Neural progenitor cell (in vitro differentiated cells): Measurements from ENCODE around the gene NFXL1.

ENCODE experiments used
- EZH2 ChIP-seq: fragments of 200-600 bp; sonication (generic); IDR thresholded peaks from 2 replicates; pipeline ENCODE4 v1.6.1; 2017; ENCODE audit warnings: antibody characterized with exemption, mild to moderate bottlenecking, moderate library complexity
- EZH2phosphoT487 ChIP-seq: fragments of 200-600 bp; sonication (generic); IDR thresholded peaks from 2 replicates; pipeline ENCODE4 v1.6.1; 2017; ENCODE audit warnings: antibody characterized with exemption
- TF ChIP-seq, protein P1 (sequence below): fragments of 200-600 bp; sonication (generic); IDR thresholded peaks from 2 replicates; pipeline ENCODE4 v1.5.1; 2017; ENCODE audit warnings: antibody characterized with exemption, mild to moderate bottlenecking

DNA sequence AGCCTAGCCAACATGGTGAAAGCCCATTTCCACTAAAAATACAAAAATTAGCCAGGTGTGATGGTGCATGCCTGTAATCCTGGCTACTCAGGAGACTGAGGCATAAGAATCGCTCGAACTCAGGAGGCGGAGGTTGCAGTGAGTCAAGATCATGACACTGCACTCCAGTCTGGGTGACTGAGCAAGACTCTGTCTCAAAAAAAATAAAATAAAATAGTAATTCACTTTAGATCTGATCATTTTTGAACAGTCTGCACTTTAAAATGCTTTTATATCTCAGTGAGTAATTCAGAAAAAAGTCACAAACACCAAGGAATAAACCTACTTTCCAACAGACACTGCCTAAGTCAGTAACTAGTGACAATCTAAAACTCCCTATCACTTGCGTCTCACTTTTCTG lies 50.9 kb downstream of the NFXL1 start:
- TF ChIP-seq, protein P1, sequence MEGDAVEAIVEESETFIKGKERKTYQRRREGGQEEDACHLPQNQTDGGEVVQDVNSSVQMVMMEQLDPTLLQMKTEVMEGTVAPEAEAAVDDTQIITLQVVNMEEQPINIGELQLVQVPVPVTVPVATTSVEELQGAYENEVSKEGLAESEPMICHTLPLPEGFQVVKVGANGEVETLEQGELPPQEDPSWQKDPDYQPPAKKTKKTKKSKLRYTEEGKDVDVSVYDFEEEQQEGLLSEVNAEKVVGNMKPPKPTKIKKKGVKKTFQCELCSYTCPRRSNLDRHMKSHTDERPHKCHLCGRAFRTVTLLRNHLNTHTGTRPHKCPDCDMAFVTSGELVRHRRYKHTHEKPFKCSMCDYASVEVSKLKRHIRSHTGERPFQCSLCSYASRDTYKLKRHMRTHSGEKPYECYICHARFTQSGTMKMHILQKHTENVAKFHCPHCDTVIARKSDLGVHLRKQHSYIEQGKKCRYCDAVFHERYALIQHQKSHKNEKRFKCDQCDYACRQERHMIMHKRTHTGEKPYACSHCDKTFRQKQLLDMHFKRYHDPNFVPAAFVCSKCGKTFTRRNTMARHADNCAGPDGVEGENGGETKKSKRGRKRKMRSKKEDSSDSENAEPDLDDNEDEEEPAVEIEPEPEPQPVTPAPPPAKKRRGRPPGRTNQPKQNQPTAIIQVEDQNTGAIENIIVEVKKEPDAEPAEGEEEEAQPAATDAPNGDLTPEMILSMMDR, result no peak
- TF ChIP-seq EZH2 (no peak), EZH2phosphoT487 (no peak)
